Osteocyte (in vitro differentiated cells): Measurements from ENCODE around the gene ABI3. TPM values are rescaled to one million over a fixed set of nuclear protein-coding genes. Genes with fewer than 3 reads are reported as not detected.

Experiments
- DNase-seq: peaks from one replicate; pipeline ENCODE4 v3.0.0; 2021; ENCODE audit warnings: mixed read lengths; ENCODE audit not compliant: unreplicated experiment; ENCODE audit errors: extremely low spot score
- H3K27ac Mint-ChIP-seq: one replicate; pipeline ENCODE4 v1.8.0; 2021; ENCODE audit warnings: mild to moderate bottlenecking, mixed read lengths; ENCODE audit not compliant: unreplicated experiment
- H3K27me3 Mint-ChIP-seq: one replicate; pipeline ENCODE4 v1.8.0; 2021; ENCODE audit warnings: mixed read lengths; ENCODE audit not compliant: unreplicated experiment
- H3K36me3 Mint-ChIP-seq: one replicate; pipeline ENCODE4 v1.8.0; 2021; ENCODE audit warnings: mixed read lengths; ENCODE audit not compliant: unreplicated experiment
- H3K4me1 Mint-ChIP-seq: one replicate; pipeline ENCODE4 v1.8.0; 2021; ENCODE audit warnings: mixed read lengths; ENCODE audit not compliant: unreplicated experiment
- H3K4me3 Mint-ChIP-seq: one replicate; pipeline ENCODE4 v1.8.0; 2021; ENCODE audit warnings: mild to moderate bottlenecking, moderate library complexity, mixed read lengths; ENCODE audit not compliant: unreplicated experiment
- H3K9me3 Mint-ChIP-seq: one replicate; pipeline ENCODE4 v1.8.0; 2021; ENCODE audit warnings: mixed read lengths; ENCODE audit not compliant: unreplicated experiment
- total RNA-seq: library from RNA; stranded (reverse); gene quantifications from 2 replicates; pipeline ENCODE4 v1.2.1, GENCODE V29; 2021
- TF ChIP-seq, protein P1 (sequence below): fragments of 200-600 bp; sonication (generic); IDR thresholded peaks from 2 replicates; pipeline ENCODE4 v1.5.0; 2021; ENCODE audit warnings: antibody characterized with exemption, mild to moderate bottlenecking, moderate library complexity

The ABI3 gene
- total RNA-seq, 1 donor from 2014 or later: 0.19 TPM

- Mint-ChIP-seq H3K36me3 (no peaks in the 10 kb centered on the region), H3K4me3 (no peak overlapping the region), H3K27ac (no peak overlapping the region), H3K4me1 (peaks cover 4% of the 10 kb centered on the region), H3K27me3 (no peaks in the 10 kb centered on the region), H3K9me3 (no peaks in the 10 kb centered on the region)
- TF ChIP-seq, protein P1, sequence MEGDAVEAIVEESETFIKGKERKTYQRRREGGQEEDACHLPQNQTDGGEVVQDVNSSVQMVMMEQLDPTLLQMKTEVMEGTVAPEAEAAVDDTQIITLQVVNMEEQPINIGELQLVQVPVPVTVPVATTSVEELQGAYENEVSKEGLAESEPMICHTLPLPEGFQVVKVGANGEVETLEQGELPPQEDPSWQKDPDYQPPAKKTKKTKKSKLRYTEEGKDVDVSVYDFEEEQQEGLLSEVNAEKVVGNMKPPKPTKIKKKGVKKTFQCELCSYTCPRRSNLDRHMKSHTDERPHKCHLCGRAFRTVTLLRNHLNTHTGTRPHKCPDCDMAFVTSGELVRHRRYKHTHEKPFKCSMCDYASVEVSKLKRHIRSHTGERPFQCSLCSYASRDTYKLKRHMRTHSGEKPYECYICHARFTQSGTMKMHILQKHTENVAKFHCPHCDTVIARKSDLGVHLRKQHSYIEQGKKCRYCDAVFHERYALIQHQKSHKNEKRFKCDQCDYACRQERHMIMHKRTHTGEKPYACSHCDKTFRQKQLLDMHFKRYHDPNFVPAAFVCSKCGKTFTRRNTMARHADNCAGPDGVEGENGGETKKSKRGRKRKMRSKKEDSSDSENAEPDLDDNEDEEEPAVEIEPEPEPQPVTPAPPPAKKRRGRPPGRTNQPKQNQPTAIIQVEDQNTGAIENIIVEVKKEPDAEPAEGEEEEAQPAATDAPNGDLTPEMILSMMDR: no peak
- no peak for DNase-seq
Measured at GRCh38 chr17:49216482-49216881, 6.0 kb downstream of the ABI3 start.

DNA sequence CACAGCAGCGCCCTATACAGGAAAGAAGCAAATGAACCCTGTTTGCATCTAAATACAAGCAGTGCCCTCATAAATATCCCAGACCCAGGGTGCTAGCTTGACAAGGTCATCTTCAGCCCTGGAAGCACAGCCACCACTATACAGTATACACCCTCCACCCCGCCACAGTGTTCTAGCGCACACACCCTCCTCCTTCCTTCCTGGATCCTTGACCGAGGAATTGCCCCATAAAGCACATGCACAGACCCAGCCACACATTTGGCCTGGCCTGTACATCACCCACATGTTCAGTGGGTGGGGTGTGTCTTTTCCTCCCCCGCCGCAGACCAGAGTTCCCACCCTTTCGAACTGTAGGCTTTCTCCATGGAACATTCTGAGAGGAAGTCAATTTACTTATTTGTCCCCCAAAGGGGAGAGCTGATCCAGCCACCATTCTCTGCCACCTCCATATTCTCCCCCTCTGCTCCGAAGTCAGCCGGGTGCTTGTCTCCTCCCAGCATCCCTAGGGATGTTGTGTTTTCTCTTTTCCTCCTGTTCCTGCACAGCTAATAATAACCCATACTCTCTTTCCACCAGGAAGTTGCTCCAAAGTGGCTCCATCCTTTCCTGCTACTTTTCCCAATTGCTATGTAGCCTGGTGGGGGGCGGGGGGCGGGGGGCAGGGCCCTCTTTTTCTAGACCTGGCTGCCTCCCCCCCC, 6.6 kb downstream of the ABI3 start:
- H3K9me3 Mint-ChIP-seq: no peaks in the 10 kb centered on the region
- H3K27ac Mint-ChIP-seq: no peak overlapping the region
- TF ChIP-seq, protein P1: no peak
- peaks cover 4% of the 10 kb centered on the region for H3K4me1 Mint-ChIP-seq
- no peak overlapping the region for H3K4me3 Mint-ChIP-seq
- DNase-seq: no peak
- H3K36me3 Mint-ChIP-seq: no peaks in the 10 kb centered on the region
- H3K27me3 Mint-ChIP-seq: peaks cover 4% of the 10 kb centered on the region

- peaks cover 12% of the 10 kb centered on the region for H3K27me3 Mint-ChIP-seq
- H3K4me3 Mint-ChIP-seq: no peak overlapping the region
- H3K27ac Mint-ChIP-seq: no peak overlapping the region
Measured at GRCh38 chr17:49217651-49218413, 7.3 kb downstream of the ABI3 start.

GRCh38 chr17:49218941-49219913, 8.7 kb downstream of the ABI3 start:
- H3K4me3 Mint-ChIP-seq: no peak overlapping the region
- no peaks in the 10 kb centered on the region for H3K9me3 Mint-ChIP-seq
- no peak overlapping the region for H3K27ac Mint-ChIP-seq
- TF ChIP-seq, protein P1: no peak
- peaks cover 23% of the 10 kb centered on the region for H3K27me3 Mint-ChIP-seq
- no peak for DNase-seq
- H3K36me3 Mint-ChIP-seq: no peaks in the 10 kb centered on the region
- peaks cover 13% of the 10 kb centered on the region for H3K4me1 Mint-ChIP-seq

More at GRCh38 chr17:49217651-49218413, 7.3 kb downstream of the ABI3 start:
- no peaks in the 10 kb centered on the region for H3K9me3 Mint-ChIP-seq
- peaks cover 2% of the 10 kb centered on the region for H3K4me1 Mint-ChIP-seq
- TF ChIP-seq, protein P1: no peak
- no peaks in the 10 kb centered on the region for H3K36me3 Mint-ChIP-seq
- no peak for DNase-seq
